ENCODE measurements around the gene TANGO6.

The TANGO6 gene

GRCh38 chr16:69064764-69065313 lies 221.5 kb downstream of the TANGO6 start:
- Histone ChIP-seq H3K27ac (ENCODE audit: insufficient read depth in 1 of 2, low read depth in 1 of 2, low read length in 2 of 2, poor library complexity in 1 of 2, severe bottlenecking in 2 of 2) (no peak overlapping the region), H3K4me1 (ENCODE audit: control extremely low read depth in 1 of 4, control insufficient read depth in 4 of 4, insufficient read depth in 4 of 4, low read length in 3 of 4) (peaks cover 0 to 3% (median 0%) of the 10 kb centered on the region in 4 experiments), H3K4me3 (ENCODE audit: control insufficient read depth in 1 of 7, extremely low read depth in 1 of 7, insufficient read depth in 4 of 7, low read depth in 2 of 7, low read length in 6 of 7) (no peak overlapping the region), H3K9me3 (ENCODE audit: control extremely low read depth in 1 of 5, control insufficient read depth in 4 of 5, insufficient read depth in 2 of 5, low read depth in 1 of 5, low read length in 4 of 5) (no peaks in the 10 kb centered on the region), H3K36me3 (ENCODE audit: control insufficient read depth in 4 of 4, insufficient read depth in 4 of 4, low read length in 3 of 4) (no peaks in the 10 kb centered on the region), H3K27me3 (replicated peaks in 2 of 5; ENCODE audit: control insufficient read depth in 4 of 5, insufficient read depth in 5 of 5, low read length in 4 of 5) (no peaks in the 10 kb centered on the region)
- no peak for DNase-seq
- POLR2A ChIA-PET = no interaction called here
- 92% methylated on average over 5 of the region's 6 CpGs for WGBS (ENCODE audit: insufficient coverage)
- CTCF ChIA-PET = no interaction called here

- DNase-seq = no peak
- CTCF ChIA-PET = no interaction called here
- 100% methylated on average over 1 of the region's 5 CpGs for WGBS (ENCODE audit: insufficient coverage)
- no peaks in the 10 kb centered on the region for H3K27me3 ChIP-seq (replicated peaks in 2 of 5; ENCODE audit: control insufficient read depth in 4 of 5, insufficient read depth in 5 of 5, low read length in 4 of 5)
- no peaks in the 10 kb centered on the region for H3K9me3 ChIP-seq (ENCODE audit: control extremely low read depth in 1 of 5, control insufficient read depth in 4 of 5, insufficient read depth in 2 of 5, low read depth in 1 of 5, low read length in 4 of 5)
- H3K4me1 ChIP-seq (ENCODE audit: control extremely low read depth in 1 of 4, control insufficient read depth in 4 of 4, insufficient read depth in 4 of 4, low read length in 3 of 4) = peaks cover 0 to 3% (median 0%) of the 10 kb centered on the region in 4 experiments
- no peak overlapping the region for H3K4me3 ChIP-seq (ENCODE audit: control insufficient read depth in 1 of 7, extremely low read depth in 1 of 7, insufficient read depth in 4 of 7, low read depth in 2 of 7, low read length in 6 of 7)
- POLR2A ChIA-PET = no interaction called here
- H3K36me3 ChIP-seq (ENCODE audit: control insufficient read depth in 4 of 4, insufficient read depth in 4 of 4, low read length in 3 of 4) = no peaks in the 10 kb centered on the region
- no peak overlapping the region for H3K27ac ChIP-seq (ENCODE audit: insufficient read depth in 1 of 2, low read depth in 1 of 2, low read length in 2 of 2, poor library complexity in 1 of 2, severe bottlenecking in 2 of 2)
Measured at GRCh38 chr16:69069504-69069903, 226.2 kb downstream of the TANGO6 start.

GRCh38 chr16:69071036-69071435 lies 227.7 kb downstream of the TANGO6 start:
- Histone ChIP-seq H3K9me3 (ENCODE audit: control extremely low read depth in 1 of 5, control insufficient read depth in 4 of 5, insufficient read depth in 2 of 5, low read depth in 1 of 5, low read length in 4 of 5) (no peaks in the 10 kb centered on the region), H3K27ac (ENCODE audit: insufficient read depth in 1 of 2, low read depth in 1 of 2, low read length in 2 of 2, poor library complexity in 1 of 2, severe bottlenecking in 2 of 2) (no peak overlapping the region), H3K4me3 (ENCODE audit: control insufficient read depth in 1 of 7, extremely low read depth in 1 of 7, insufficient read depth in 4 of 7, low read depth in 2 of 7, low read length in 6 of 7) (no peak overlapping the region), H3K36me3 (ENCODE audit: control insufficient read depth in 4 of 4, insufficient read depth in 4 of 4, low read length in 3 of 4) (no peaks in the 10 kb centered on the region), H3K27me3 (replicated peaks in 2 of 5; ENCODE audit: control insufficient read depth in 4 of 5, insufficient read depth in 5 of 5, low read length in 4 of 5) (no peaks in the 10 kb centered on the region), H3K4me1 (ENCODE audit: control extremely low read depth in 1 of 4, control insufficient read depth in 4 of 4, insufficient read depth in 4 of 4, low read length in 3 of 4) (no peaks in the 10 kb centered on the region)
- POLR2A ChIA-PET = no interaction called here
- no peak for DNase-seq
- WGBS (ENCODE audit: insufficient coverage) = 100% methylated on average over 1 of the region's 3 CpGs
- CTCF ChIA-PET = interaction anchor here (1.3 kb wide), 1 partner anchor 13 kb away, joined by 3 read pairs; no protein-coding TSS in a partner anchor

- H3K36me3 ChIP-seq (ENCODE audit: control insufficient read depth in 4 of 4, insufficient read depth in 4 of 4, low read length in 3 of 4) = no peaks in the 10 kb centered on the region
- no peak for DNase-seq
- no peak overlapping the region for H3K4me3 ChIP-seq (ENCODE audit: control insufficient read depth in 1 of 7, extremely low read depth in 1 of 7, insufficient read depth in 4 of 7, low read depth in 2 of 7, low read length in 6 of 7)
- POLR2A ChIA-PET = interaction anchor here (0.5 kb wide), 1 partner anchor 200 kb away, joined by 4 read pairs; no protein-coding TSS in a partner anchor
- H3K9me3 ChIP-seq (ENCODE audit: control extremely low read depth in 1 of 5, control insufficient read depth in 4 of 5, insufficient read depth in 2 of 5, low read depth in 1 of 5, low read length in 4 of 5) = no peaks in the 10 kb centered on the region
- no peaks in the 10 kb centered on the region for H3K4me1 ChIP-seq (ENCODE audit: control extremely low read depth in 1 of 4, control insufficient read depth in 4 of 4, insufficient read depth in 4 of 4, low read length in 3 of 4)
- H3K27ac ChIP-seq (ENCODE audit: insufficient read depth in 1 of 2, low read depth in 1 of 2, low read length in 2 of 2, poor library complexity in 1 of 2, severe bottlenecking in 2 of 2) = no peak overlapping the region
- no peaks in the 10 kb centered on the region for H3K27me3 ChIP-seq (replicated peaks in 2 of 5; ENCODE audit: control insufficient read depth in 4 of 5, insufficient read depth in 5 of 5, low read length in 4 of 5)
- CTCF ChIA-PET = interaction anchor here (1.0 to 1.2 kb wide), 2 partner anchors 22 to 32 kb away, joined by 3 to 4 read pairs; no protein-coding TSS in a partner anchor
- no CpG with 5 or more reads among the region's 2 CpGs for WGBS (ENCODE audit: insufficient coverage)
Measured at GRCh38 chr16:69072640-69072974, 229.3 kb downstream of the TANGO6 start.

GRCh38 chr16:69073181-69073702 lies 229.9 kb downstream of the TANGO6 start:
- ChIA-PET POLR2A (no interaction called here), CTCF (interaction anchor here (1.6 kb wide), 1 partner anchor 13 kb away, joined by 3 read pairs; no protein-coding TSS in a partner anchor)
- Histone ChIP-seq H3K4me1 (ENCODE audit: control extremely low read depth in 1 of 4, control insufficient read depth in 4 of 4, insufficient read depth in 4 of 4, low read length in 3 of 4) (no peaks in the 10 kb centered on the region), H3K4me3 (ENCODE audit: control insufficient read depth in 1 of 7, extremely low read depth in 1 of 7, insufficient read depth in 4 of 7, low read depth in 2 of 7, low read length in 6 of 7) (no peak overlapping the region), H3K36me3 (ENCODE audit: control insufficient read depth in 4 of 4, insufficient read depth in 4 of 4, low read length in 3 of 4) (no peaks in the 10 kb centered on the region), H3K27ac (ENCODE audit: insufficient read depth in 1 of 2, low read depth in 1 of 2, low read length in 2 of 2, poor library complexity in 1 of 2, severe bottlenecking in 2 of 2) (no peak overlapping the region), H3K9me3 (ENCODE audit: control extremely low read depth in 1 of 5, control insufficient read depth in 4 of 5, insufficient read depth in 2 of 5, low read depth in 1 of 5, low read length in 4 of 5) (no peaks in the 10 kb centered on the region), H3K27me3 (replicated peaks in 2 of 5; ENCODE audit: control insufficient read depth in 4 of 5, insufficient read depth in 5 of 5, low read length in 4 of 5) (no peaks in the 10 kb centered on the region)
- WGBS (ENCODE audit: insufficient coverage) = 96% methylated on average over 10 of the region's 10 CpGs
- DNase-seq = no peak

GRCh38 chr16:69077251-69077650 lies 233.9 kb downstream of the TANGO6 start:
- Histone ChIP-seq H3K36me3 (ENCODE audit: control insufficient read depth in 4 of 4, insufficient read depth in 4 of 4, low read length in 3 of 4) (no peaks in the 10 kb centered on the region), H3K4me1 (ENCODE audit: control extremely low read depth in 1 of 4, control insufficient read depth in 4 of 4, insufficient read depth in 4 of 4, low read length in 3 of 4) (no peaks in the 10 kb centered on the region), H3K9me3 (ENCODE audit: control extremely low read depth in 1 of 5, control insufficient read depth in 4 of 5, insufficient read depth in 2 of 5, low read depth in 1 of 5, low read length in 4 of 5) (no peaks in the 10 kb centered on the region), H3K27me3 (replicated peaks in 2 of 5; ENCODE audit: control insufficient read depth in 4 of 5, insufficient read depth in 5 of 5, low read length in 4 of 5) (no peaks in the 10 kb centered on the region), H3K27ac (ENCODE audit: insufficient read depth in 1 of 2, low read depth in 1 of 2, low read length in 2 of 2, poor library complexity in 1 of 2, severe bottlenecking in 2 of 2) (no peak overlapping the region), H3K4me3 (ENCODE audit: control insufficient read depth in 1 of 7, extremely low read depth in 1 of 7, insufficient read depth in 4 of 7, low read depth in 2 of 7, low read length in 6 of 7) (no peak overlapping the region)
- 100% methylated on average over 3 of the region's 4 CpGs for WGBS (ENCODE audit: insufficient coverage)
- no peak for DNase-seq
- ChIA-PET CTCF (interaction anchor here (0.5 kb wide), 1 partner anchor 229 kb away, joined by 3 read pairs; no protein-coding TSS in a partner anchor), POLR2A (no interaction called here)

GRCh38 chr16:69078073-69078472 lies 234.7 kb downstream of the TANGO6 start:
- POLR2A ChIA-PET = no interaction called here

More at GRCh38 chr16:69078073-69078472, 234.7 kb downstream of the TANGO6 start:
- DNase-seq = no peak
- WGBS (ENCODE audit: insufficient coverage) = 99% methylated on average over 7 of the region's 7 CpGs
- Histone ChIP-seq H3K9me3 (ENCODE audit: control extremely low read depth in 1 of 5, control insufficient read depth in 4 of 5, insufficient read depth in 2 of 5, low read depth in 1 of 5, low read length in 4 of 5) (no peaks in the 10 kb centered on the region), H3K4me3 (ENCODE audit: control insufficient read depth in 1 of 7, extremely low read depth in 1 of 7, insufficient read depth in 4 of 7, low read depth in 2 of 7, low read length in 6 of 7) (no peak overlapping the region), H3K27me3 (replicated peaks in 2 of 5; ENCODE audit: control insufficient read depth in 4 of 5, insufficient read depth in 5 of 5, low read length in 4 of 5) (no peaks in the 10 kb centered on the region), H3K4me1 (ENCODE audit: control extremely low read depth in 1 of 4, control insufficient read depth in 4 of 4, insufficient read depth in 4 of 4, low read length in 3 of 4) (no peaks in the 10 kb centered on the region), H3K36me3 (ENCODE audit: control insufficient read depth in 4 of 4, insufficient read depth in 4 of 4, low read length in 3 of 4) (no peaks in the 10 kb centered on the region), H3K27ac (ENCODE audit: insufficient read depth in 1 of 2, low read depth in 1 of 2, low read length in 2 of 2, poor library complexity in 1 of 2, severe bottlenecking in 2 of 2) (no peak overlapping the region)
- CTCF ChIA-PET = no interaction called here
